ENCODE measurements around the gene UROD.

DNA sequence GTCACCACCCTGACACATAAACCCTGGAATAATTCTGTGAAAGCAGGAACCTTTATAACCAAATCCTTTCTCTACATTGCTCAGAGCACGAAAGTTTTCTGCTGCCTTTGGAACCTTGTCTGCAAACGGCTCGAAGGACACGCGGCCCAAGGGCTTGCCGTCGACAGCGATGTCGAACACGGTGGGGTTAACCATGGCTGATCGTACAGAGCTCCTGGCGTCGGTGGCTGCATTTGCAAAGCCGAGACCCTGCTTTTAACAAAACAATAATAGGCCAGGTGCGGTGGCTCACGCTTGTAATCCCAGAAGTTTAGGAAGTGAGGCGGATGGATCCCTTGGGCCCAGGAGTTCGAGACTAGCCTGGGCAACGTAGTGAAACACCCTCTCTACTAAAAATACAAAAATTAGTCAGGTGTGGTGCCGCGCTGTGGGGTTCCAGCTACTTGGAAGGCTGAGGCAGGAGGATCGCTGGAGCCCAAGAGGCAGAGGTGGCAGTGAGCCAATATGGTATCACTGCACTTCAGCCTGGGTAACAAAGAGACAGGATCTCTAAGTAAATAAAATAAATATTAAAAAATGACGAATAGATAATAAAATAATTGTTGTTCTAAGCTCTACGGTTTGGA, 23.4 kb upstream of the UROD start:
- TF ChIP-seq CTCF (IDR thresholded peaks at IDR 0.05), result no peak
- TF ChIP-seq POLR2A (IDR thresholded peaks at IDR 0.05), result no peak

All from right lobe of liver (tissue), 4 donors.